Measurements from ENCODE around the gene STAT3. TPM values are rescaled to one million over a fixed set of nuclear protein-coding genes. Genes with fewer than 3 reads are reported as not detected.
A peak's percentile ranks its signal among the peaks of the same experiment; 100 is the strongest.

The STAT3 gene
- total and polyA plus RNA-seq, 2 donors (not counting 3 experiments of a cell fraction or from before 2014, with no cell fraction given), result 59.1 to 124 TPM

GRCh38 chr17:42287305-42287976 is 100.8 kb downstream of the STAT3 start:
- no peaks in the 10 kb centered on the region for H3K9me3 ChIP-seq (replicated peaks; ENCODE audit: control insufficient read depth, insufficient read depth, low read length)
- dilution Hi-C loops (cut with MboI; ENCODE audit: extremely low pct_ligation_motif_present, low sequenced_read_pairs) (no loop called here), intact Hi-C loops (cut with micrococcal nuclease) (no loop called here)
- H3K36me3 ChIP-seq (ENCODE audit: control insufficient read depth in 2 of 2, extremely low read depth in 1 of 2, insufficient read depth in 2 of 2, low read length in 2 of 2), result no peaks in the 10 kb centered on the region
- DNase-seq (ENCODE audit: low read depth, low spot score) (peak; percentile 55), FAIRE-seq (peak; percentile 46)
- peaks cover 14% of the 10 kb centered on the region for H3K4me1 ChIP-seq (ENCODE audit: control insufficient read depth, extremely low read depth, insufficient read depth, low read length)
- TF ChIP-seq JUN (IDR thresholded peaks at IDR 0.05; ENCODE audit: borderline replicate concordance, insufficient read depth, insufficient read length, low read depth) (no peak), MAX (IDR thresholded peaks at IDR 0.05; ENCODE audit: insufficient read depth, insufficient read length) (no peak)
- ChIA-PET POLR2A (no interaction called here), CTCF (interaction anchor here (0.9 to 9.6 kb wide), 3 partner anchors 10 to 65 kb away, joined by 3 to 89 read pairs (median 11); no protein-coding TSS in a partner anchor)
- peak overlapping the region in 2 of 3 experiments; percentile 23 to 30 for H3K4me3 ChIP-seq (replicated peaks in 1 of 3; ENCODE audit: insufficient read depth in 1 of 3, low read depth in 1 of 3, low read length in 3 of 3)
- H3K27me3 ChIP-seq (ENCODE audit: control insufficient read depth in 2 of 2, insufficient read depth in 2 of 2, low read length in 2 of 2), result no peaks in the 10 kb centered on the region
- H3K9me1 ChIP-seq (replicated peaks; ENCODE audit: control insufficient read depth, extremely low read depth, insufficient read depth, low read length), result no peaks in the 10 kb centered on the region
- H4K20me1 ChIP-seq (replicated peaks; ENCODE audit: control insufficient read depth, extremely low read depth, insufficient read depth, low read length), result no peaks in the 10 kb centered on the region
- H3K9ac ChIP-seq (replicated peaks; ENCODE audit: extremely low read depth, insufficient read depth, low read length), result peak overlapping the region; percentile 69
- H3K4me2 ChIP-seq (ENCODE audit: insufficient read depth, low read length), result peak overlapping the region; percentile 54
- H3K79me2 ChIP-seq (ENCODE audit: control insufficient read depth, insufficient read depth, low read length), result no peaks in the 10 kb centered on the region
- TSS peak; percentile 67 for BruUV-seq (replicated peaks)
- H3K27ac ChIP-seq (ENCODE audit: insufficient read depth, low read depth, low read length), result peak overlapping the region; percentile 42
- H2AFZ ChIP-seq (ENCODE audit: low read depth, low read length), result peak overlapping the region; percentile 69

- no peaks in the 10 kb centered on the region for H3K27me3 ChIP-seq (ENCODE audit: control insufficient read depth in 2 of 2, insufficient read depth in 2 of 2, low read length in 2 of 2)
- H3K4me3 ChIP-seq (replicated peaks in 1 of 3; ENCODE audit: insufficient read depth in 1 of 3, low read depth in 1 of 3, low read length in 3 of 3), result no peak overlapping the region
- CTCF ChIA-PET, result interaction anchor here (1.5 to 9.6 kb wide), 3 partner anchors 9 to 64 kb away, joined by 6 to 89 read pairs (median 11); no protein-coding TSS in a partner anchor
- DNase-seq (ENCODE audit: low read depth, low spot score) (no peak), FAIRE-seq (no peak)
- BruUV-seq (replicated peaks), result no TSS peak
- no peaks in the 10 kb centered on the region for H3K9me1 ChIP-seq (replicated peaks; ENCODE audit: control insufficient read depth, extremely low read depth, insufficient read depth, low read length)
- H2AFZ ChIP-seq (ENCODE audit: low read depth, low read length), result no peak overlapping the region
- dilution Hi-C loops (cut with MboI; ENCODE audit: extremely low pct_ligation_motif_present, low sequenced_read_pairs), result no loop called here
- H3K4me2 ChIP-seq (ENCODE audit: insufficient read depth, low read length), result no peak overlapping the region
- H3K36me3 ChIP-seq (ENCODE audit: control insufficient read depth in 2 of 2, extremely low read depth in 1 of 2, insufficient read depth in 2 of 2, low read length in 2 of 2), result no peaks in the 10 kb centered on the region
- POLR2A ChIA-PET, result no interaction called here
- TF ChIP-seq MAX (IDR thresholded peaks at IDR 0.05; ENCODE audit: insufficient read depth, insufficient read length) (no peak), GATA2 (IDR thresholded peaks at IDR 0.05; ENCODE audit: insufficient read depth, insufficient read length, low read depth, low read length) (no peak), FOS (IDR thresholded peaks at IDR 0.05; ENCODE audit: borderline replicate concordance, insufficient read depth, low read length) (no peak), EZH2 (IDR thresholded peaks at IDR 0.05; ENCODE audit: borderline replicate concordance, low read depth, low read length, severe bottlenecking) (no peak), POLR2A (IDR thresholded peaks at IDR 0.05; ENCODE audit: low read depth, low read length) (no peak), CTCF (IDR thresholded peaks at IDR 0.05; ENCODE audit: extremely low read depth in 1 of 2, insufficient read depth in 1 of 2, low read depth in 1 of 2, low read length in 2 of 2) (no peak), POLR2AphosphoS5 (IDR thresholded peaks at IDR 0.05; ENCODE audit: insufficient read depth, low read depth, low read length) (no peak), JUN (IDR thresholded peaks at IDR 0.05; ENCODE audit: borderline replicate concordance, insufficient read depth, insufficient read length, low read depth) (no peak), MYC (IDR thresholded peaks at IDR 0.05; ENCODE audit: low read depth, low read length) (no peak)
- no peak overlapping the region for H3K27ac ChIP-seq (ENCODE audit: insufficient read depth, low read depth, low read length)
- peaks cover 14% of the 10 kb centered on the region for H3K4me1 ChIP-seq (ENCODE audit: control insufficient read depth, extremely low read depth, insufficient read depth, low read length)
- H3K79me2 ChIP-seq (ENCODE audit: control insufficient read depth, insufficient read depth, low read length), result no peaks in the 10 kb centered on the region
- H3K9me3 ChIP-seq (replicated peaks; ENCODE audit: control insufficient read depth, insufficient read depth, low read length), result no peaks in the 10 kb centered on the region
- intact Hi-C loops (cut with micrococcal nuclease), result no loop called here
- H4K20me1 ChIP-seq (replicated peaks; ENCODE audit: control insufficient read depth, extremely low read depth, insufficient read depth, low read length), result no peaks in the 10 kb centered on the region
- no peak overlapping the region for H3K9ac ChIP-seq (replicated peaks; ENCODE audit: extremely low read depth, insufficient read depth, low read length)
These were observed 101.6 kb downstream of the STAT3 start for GRCh38 chr17:42286411-42287221.
